ENCODE data around the gene CNIH2. TPM values are rescaled to one million over a fixed set of nuclear protein-coding genes. Genes with fewer than 3 reads are reported as not detected.

Gene CNIH2
- total RNA-seq, 1 experiment from 2014 or later, result 1.3 TPM

DNA sequence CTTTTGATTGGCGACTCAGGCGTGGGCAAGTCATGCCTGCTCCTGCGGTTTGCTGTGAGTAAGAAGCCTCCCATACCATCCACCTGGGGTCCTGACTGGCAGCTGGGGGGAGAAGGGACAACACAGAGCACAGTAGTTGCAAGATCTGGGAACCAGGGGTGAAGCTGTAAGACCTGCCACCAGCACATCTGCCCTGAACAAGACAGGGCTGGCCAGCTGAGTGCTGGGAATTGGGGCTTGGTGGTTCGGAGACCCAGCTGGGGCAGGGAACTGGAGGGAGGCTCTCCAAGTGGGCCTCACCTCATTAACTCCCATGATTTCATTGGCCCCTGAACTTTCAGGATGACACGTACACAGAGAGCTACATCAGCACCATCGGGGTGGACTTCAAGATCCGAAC is 6.2 kb upstream of the CNIH2 start:
- H2AFZ ChIP-seq (ENCODE audit: low read depth, low read length, poor library complexity, severe bottlenecking), result no peak overlapping the region
- H3K36me3 ChIP-seq (ENCODE audit: control insufficient read depth in 1 of 2, insufficient read depth in 2 of 2, low read length in 2 of 2), result peaks cover 18 to 20% of the 10 kb centered on the region in 2 experiments; a peak in 3 of 4 replicates
- ATAC-seq, result no peak
- intact Hi-C loops (cut with micrococcal nuclease), result no loop called here
- H3K9me2 ChIP-seq (ENCODE audit: insufficient read depth), result no peaks in the 10 kb centered on the region
- no peak overlapping the region for H3K27ac ChIP-seq (ENCODE audit: low read depth, low read length)
- H3K79me2 ChIP-seq (ENCODE audit: insufficient read depth, low read length), result peaks cover 31% of the 10 kb centered on the region
- H3K4me3 ChIP-seq (replicated peaks in 1 of 2; ENCODE audit: low read depth in 1 of 2, low read length in 2 of 2), result no peak overlapping the region
- no peak for TF ChIP-seq EZH2 (IDR thresholded peaks at IDR 0.05)
- TF ChIP-seq ZNF274 (IDR thresholded peaks at IDR 0.05; ENCODE audit: low read depth, low read length), result no peak
- TF ChIP-seq, protein P1, sequence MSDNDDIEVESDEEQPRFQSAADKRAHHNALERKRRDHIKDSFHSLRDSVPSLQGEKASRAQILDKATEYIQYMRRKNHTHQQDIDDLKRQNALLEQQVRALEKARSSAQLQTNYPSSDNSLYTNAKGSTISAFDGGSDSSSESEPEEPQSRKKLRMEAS (IDR thresholded peaks at IDR 0.05), result no peak
- TF ChIP-seq YY1 (IDR thresholded peaks at IDR 0.05; ENCODE audit: extremely low read depth, insufficient replicate concordance, low read depth, low read length), result no peak
- H3K9ac ChIP-seq (ENCODE audit: low read length), result no peak overlapping the region
- BruUV-seq (replicated peaks), result no TSS peak
- ChIA-PET RAD21 (ENCODE audit: low non-redundant PET in 1 of 2, low total read pairs in 2 of 2, uncharacterized antibody in 2 of 2, unreplicated experiment in 2 of 2) (no interaction called here), POLR2A (no interaction called here), CTCF (interaction anchor here (0.7 kb wide), 1 partner anchor 11 kb away, joined by 3 read pairs; no protein-coding TSS in a partner anchor)
- DNase-seq (ENCODE audit: low read depth, low spot score), result no peak
- no peak overlapping the region for H3K4me2 ChIP-seq (ENCODE audit: low read length)
- no peaks in the 10 kb centered on the region for H4K20me1 ChIP-seq (ENCODE audit: insufficient read depth)
- no peaks in the 10 kb centered on the region for H3K27me3 ChIP-seq (ENCODE audit: insufficient read depth, low read length)
- H3K4me1 ChIP-seq (ENCODE audit: control insufficient read depth in 1 of 2, insufficient read depth in 2 of 2, low read length in 2 of 2), result peaks cover 6 to 22% of the 10 kb centered on the region in 2 experiments
- no peaks in the 10 kb centered on the region for H3K9me3 ChIP-seq (ENCODE audit: control insufficient read depth in 1 of 2, insufficient read depth in 1 of 2, low read depth in 1 of 2, low read length in 2 of 2)

DNA sequence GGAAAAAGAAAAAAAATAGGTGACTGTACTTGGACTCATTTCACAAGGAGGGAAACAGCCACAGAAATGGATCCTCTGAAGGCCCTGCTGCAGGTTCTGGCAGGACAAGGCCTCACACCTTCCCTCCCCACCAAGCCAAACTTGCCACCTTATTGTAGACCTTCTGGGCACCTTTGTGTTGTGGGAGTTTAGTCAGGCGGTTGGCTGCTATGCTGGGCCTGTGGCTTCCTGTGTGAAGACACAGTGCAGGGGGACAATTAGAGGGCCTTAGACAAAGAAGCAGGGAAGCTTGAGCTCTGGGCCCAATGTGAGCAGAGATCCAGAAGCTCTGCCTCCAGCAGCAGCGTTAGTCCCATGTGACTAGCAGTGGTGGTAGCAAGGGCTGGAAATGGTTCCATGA is 5.4 kb upstream of the CNIH2 start:
- Histone ChIP-seq H3K4me1 (ENCODE audit: control insufficient read depth in 1 of 2, insufficient read depth in 2 of 2, low read length in 2 of 2) (peaks cover 6 to 15% of the 10 kb centered on the region in 2 experiments), H3K4me3 (replicated peaks in 1 of 2; ENCODE audit: low read depth in 1 of 2, low read length in 2 of 2) (no peak overlapping the region), H3K9me2 (ENCODE audit: insufficient read depth) (no peaks in the 10 kb centered on the region), H4K20me1 (ENCODE audit: insufficient read depth) (no peaks in the 10 kb centered on the region), H3K36me3 (ENCODE audit: control insufficient read depth in 1 of 2, insufficient read depth in 2 of 2, low read length in 2 of 2) (peaks cover 18 to 20% of the 10 kb centered on the region in 2 experiments; a peak in 3 of 4 replicates), H3K9me3 (ENCODE audit: control insufficient read depth in 1 of 2, insufficient read depth in 1 of 2, low read depth in 1 of 2, low read length in 2 of 2) (no peaks in the 10 kb centered on the region), H3K27me3 (ENCODE audit: insufficient read depth, low read length) (no peaks in the 10 kb centered on the region), H3K27ac (ENCODE audit: low read depth, low read length) (no peak overlapping the region), H2AFZ (ENCODE audit: low read depth, low read length, poor library complexity, severe bottlenecking) (no peak overlapping the region), H3K4me2 (ENCODE audit: low read length) (no peak overlapping the region), H3K9ac (ENCODE audit: low read length) (no peak overlapping the region), H3K79me2 (ENCODE audit: insufficient read depth, low read length) (peaks cover 31% of the 10 kb centered on the region)
- ATAC-seq, result no peak
- ChIA-PET RAD21 (ENCODE audit: low non-redundant PET in 1 of 2, low total read pairs in 2 of 2, uncharacterized antibody in 2 of 2, unreplicated experiment in 2 of 2) (no interaction called here), POLR2A (no interaction called here), CTCF (interaction anchor here (0.7 to 1.0 kb wide), 2 partner anchors 10 kb away, joined by 3 read pairs; no protein-coding TSS in a partner anchor)
- BruUV-seq (replicated peaks), result no TSS peak
- no peak for DNase-seq (ENCODE audit: low read depth, low spot score)
- intact Hi-C loops (cut with micrococcal nuclease), result no loop called here
- TF ChIP-seq, protein P2, sequence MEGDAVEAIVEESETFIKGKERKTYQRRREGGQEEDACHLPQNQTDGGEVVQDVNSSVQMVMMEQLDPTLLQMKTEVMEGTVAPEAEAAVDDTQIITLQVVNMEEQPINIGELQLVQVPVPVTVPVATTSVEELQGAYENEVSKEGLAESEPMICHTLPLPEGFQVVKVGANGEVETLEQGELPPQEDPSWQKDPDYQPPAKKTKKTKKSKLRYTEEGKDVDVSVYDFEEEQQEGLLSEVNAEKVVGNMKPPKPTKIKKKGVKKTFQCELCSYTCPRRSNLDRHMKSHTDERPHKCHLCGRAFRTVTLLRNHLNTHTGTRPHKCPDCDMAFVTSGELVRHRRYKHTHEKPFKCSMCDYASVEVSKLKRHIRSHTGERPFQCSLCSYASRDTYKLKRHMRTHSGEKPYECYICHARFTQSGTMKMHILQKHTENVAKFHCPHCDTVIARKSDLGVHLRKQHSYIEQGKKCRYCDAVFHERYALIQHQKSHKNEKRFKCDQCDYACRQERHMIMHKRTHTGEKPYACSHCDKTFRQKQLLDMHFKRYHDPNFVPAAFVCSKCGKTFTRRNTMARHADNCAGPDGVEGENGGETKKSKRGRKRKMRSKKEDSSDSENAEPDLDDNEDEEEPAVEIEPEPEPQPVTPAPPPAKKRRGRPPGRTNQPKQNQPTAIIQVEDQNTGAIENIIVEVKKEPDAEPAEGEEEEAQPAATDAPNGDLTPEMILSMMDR (IDR thresholded peaks at IDR 0.05 in 2 of 3, conservative IDR thresholded peaks at IDR 0.05 in 1 of 3; ENCODE audit: borderline replicate concordance in 1 of 3, insufficient read depth in 1 of 3, low read depth in 2 of 3, low read length in 2 of 3), result no peak
- TF ChIP-seq CEBPB (IDR thresholded peaks at IDR 0.05; ENCODE audit: low read depth), result no peak
- no peak for TF ChIP-seq TCF7L2 (IDR thresholded peaks at IDR 0.05; ENCODE audit: borderline replicate concordance, extremely low read depth, insufficient read depth, insufficient read length)
- no peak for TF ChIP-seq EGR1 (IDR thresholded peaks at IDR 0.05; ENCODE audit: low read depth)
- TF ChIP-seq ZFX (IDR thresholded peaks at IDR 0.05), result no peak
- TF ChIP-seq, protein P3, sequence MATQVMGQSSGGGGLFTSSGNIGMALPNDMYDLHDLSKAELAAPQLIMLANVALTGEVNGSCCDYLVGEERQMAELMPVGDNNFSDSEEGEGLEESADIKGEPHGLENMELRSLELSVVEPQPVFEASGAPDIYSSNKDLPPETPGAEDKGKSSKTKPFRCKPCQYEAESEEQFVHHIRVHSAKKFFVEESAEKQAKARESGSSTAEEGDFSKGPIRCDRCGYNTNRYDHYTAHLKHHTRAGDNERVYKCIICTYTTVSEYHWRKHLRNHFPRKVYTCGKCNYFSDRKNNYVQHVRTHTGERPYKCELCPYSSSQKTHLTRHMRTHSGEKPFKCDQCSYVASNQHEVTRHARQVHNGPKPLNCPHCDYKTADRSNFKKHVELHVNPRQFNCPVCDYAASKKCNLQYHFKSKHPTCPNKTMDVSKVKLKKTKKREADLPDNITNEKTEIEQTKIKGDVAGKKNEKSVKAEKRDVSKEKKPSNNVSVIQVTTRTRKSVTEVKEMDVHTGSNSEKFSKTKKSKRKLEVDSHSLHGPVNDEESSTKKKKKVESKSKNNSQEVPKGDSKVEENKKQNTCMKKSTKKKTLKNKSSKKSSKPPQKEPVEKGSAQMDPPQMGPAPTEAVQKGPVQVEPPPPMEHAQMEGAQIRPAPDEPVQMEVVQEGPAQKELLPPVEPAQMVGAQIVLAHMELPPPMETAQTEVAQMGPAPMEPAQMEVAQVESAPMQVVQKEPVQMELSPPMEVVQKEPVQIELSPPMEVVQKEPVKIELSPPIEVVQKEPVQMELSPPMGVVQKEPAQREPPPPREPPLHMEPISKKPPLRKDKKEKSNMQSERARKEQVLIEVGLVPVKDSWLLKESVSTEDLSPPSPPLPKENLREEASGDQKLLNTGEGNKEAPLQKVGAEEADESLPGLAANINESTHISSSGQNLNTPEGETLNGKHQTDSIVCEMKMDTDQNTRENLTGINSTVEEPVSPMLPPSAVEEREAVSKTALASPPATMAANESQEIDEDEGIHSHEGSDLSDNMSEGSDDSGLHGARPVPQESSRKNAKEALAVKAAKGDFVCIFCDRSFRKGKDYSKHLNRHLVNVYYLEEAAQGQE (IDR thresholded peaks at IDR 0.05; ENCODE audit: low read depth), result no peak
- no peak for TF ChIP-seq FOSL1 (IDR thresholded peaks at IDR 0.05; ENCODE audit: low read depth)
- TF ChIP-seq YY1 (IDR thresholded peaks at IDR 0.05; ENCODE audit: extremely low read depth, insufficient replicate concordance, low read depth, low read length), result no peak
- TF ChIP-seq, protein P1 (IDR thresholded peaks at IDR 0.05), result no peak
- no peak for TF ChIP-seq CBX3 (IDR thresholded peaks at IDR 0.05; ENCODE audit: low read depth)
- no peak for TF ChIP-seq ELF1 (IDR thresholded peaks at IDR 0.05; ENCODE audit: borderline replicate concordance, low read depth)
- no peak for TF ChIP-seq RAD21 (IDR thresholded peaks at IDR 0.05; ENCODE audit: low read depth)

Measured in HCT116 (cell line).